ENCODE results near the gene TTLL9.

The TTLL9 gene, protein sequence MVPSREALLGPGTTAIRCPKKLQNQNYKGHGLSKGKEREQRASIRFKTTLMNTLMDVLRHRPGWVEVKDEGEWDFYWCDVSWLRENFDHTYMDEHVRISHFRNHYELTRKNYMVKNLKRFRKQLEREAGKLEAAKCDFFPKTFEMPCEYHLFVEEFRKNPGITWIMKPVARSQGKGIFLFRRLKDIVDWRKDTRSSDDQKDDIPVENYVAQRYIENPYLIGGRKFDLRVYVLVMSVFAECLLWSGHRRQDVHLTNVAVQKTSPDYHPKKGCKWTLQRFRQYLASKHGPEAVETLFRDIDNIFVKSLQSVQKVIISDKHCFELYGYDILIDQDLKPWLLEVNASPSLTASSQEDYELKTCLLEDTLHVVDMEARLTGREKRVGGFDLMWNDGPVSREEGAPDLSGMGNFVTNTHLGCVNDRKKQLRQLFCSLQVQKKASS

DNA sequence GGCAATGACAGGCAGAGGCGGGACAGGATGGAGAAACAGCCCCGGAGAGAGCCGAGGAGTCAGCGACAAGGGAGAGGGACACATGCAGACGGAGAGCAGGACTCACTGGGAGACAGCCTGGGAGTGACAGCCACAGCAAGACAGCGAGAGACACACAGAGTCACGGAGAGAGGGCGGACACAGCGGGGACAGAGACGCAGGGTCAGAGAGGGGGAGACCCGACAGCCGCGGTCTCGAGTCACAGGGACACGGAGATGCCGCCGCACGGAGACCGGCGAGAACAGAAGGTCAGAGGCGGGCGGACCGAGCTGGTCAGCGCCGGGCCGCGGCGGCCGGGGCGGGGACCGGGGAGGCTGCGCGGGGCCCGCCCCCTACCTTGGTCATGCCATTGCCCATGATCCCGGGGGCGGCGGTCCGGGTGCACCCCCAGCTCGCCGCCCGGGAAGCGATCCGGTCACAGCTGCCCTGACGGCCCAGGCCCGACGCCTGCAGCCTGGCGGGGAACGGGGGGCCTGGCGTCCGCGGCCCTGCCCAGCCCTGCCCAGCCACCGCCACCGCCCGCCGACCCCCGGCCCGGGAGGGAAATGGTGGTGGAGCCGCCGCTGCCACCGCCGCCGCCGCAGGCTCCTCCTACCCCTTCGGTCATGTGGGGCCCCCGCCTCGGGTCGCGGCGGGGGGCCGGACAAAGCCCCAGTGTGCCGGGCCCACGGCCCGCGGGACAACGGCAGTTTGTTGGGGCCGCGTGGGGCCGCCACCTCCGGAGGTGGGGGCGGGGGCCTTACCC, at the start of gene TTLL9, which contains the start of gene DUSP15:
TTLL9 (plus strand) TSS at position 693 of the 784 bp plus-strand sequence. CDS start 493 bp downstream, outside the sequence.
DUSP15 (minus strand) TSS at position 586 of the 784 bp plus-strand sequence; CDS start at position 396, 190 bp downstream.
- DNase-seq, result peak; percentile 48

DNA sequence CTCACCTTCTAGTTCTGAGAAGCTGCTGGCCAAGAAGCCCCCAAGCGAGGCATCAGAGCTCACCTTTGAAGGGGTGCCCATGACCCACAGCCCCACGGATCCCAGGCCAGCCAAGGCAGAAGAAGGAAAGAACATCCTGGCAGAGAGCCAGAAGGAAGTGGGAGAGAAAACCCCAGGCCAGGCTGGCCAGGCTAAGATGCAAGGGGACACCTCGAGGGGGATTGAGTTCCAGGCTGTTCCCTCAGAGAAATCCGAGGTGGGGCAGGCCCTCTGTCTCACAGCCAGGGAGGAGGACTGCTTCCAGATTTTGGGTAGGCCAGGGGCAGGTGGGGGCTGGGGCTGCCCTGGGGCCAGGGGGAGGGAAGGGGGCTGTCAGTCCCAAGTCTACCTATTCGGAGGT, 49.0 kb upstream of the TTLL9 start:
- DNase-seq, result no peak

DNA sequence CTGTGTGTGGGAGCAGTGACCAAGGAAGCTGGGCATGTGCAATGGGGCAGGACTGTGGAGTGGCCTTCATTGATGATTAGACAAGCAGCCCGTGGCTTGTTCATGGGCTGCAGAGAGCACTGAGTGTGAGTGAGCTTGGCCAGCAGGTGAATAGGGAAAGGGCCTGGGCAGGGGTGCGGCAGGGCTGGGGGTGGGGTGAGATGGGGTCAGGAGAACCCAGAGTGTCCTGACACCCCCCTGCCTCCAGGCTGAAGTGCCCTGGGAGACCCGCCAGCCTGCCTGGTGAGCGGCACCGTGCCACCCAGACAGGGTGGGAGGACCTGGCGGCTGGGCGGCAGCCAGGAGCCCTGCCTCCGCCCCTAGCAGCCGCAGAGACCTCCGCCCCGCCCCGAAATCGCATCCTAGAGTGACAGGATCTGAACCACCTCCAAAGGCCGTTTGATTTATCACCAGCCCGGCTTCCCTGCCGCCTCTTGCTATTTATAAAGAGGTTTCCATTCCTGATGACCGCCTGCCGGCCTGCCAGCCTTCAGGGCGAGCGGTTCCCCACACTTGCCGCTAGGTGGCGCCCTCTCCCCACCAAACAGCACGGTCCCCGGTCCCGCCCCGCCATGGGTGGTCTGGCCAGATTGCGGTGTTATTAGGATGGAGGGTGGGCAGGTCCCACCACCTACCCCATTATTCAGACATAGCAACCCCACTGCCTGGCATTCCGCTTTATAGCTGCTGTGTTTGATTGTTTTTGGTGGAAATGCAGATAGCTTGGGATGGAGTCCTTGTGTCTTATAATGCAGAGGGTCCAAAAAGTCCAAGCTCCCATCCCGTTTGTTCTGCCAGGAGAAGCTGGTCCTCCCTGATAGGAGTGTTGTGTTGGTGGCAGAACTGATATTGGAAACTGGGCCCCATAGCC, 47.8 kb upstream of the TTLL9 start:
- DNase-seq, result peak; percentile 92

DNA sequence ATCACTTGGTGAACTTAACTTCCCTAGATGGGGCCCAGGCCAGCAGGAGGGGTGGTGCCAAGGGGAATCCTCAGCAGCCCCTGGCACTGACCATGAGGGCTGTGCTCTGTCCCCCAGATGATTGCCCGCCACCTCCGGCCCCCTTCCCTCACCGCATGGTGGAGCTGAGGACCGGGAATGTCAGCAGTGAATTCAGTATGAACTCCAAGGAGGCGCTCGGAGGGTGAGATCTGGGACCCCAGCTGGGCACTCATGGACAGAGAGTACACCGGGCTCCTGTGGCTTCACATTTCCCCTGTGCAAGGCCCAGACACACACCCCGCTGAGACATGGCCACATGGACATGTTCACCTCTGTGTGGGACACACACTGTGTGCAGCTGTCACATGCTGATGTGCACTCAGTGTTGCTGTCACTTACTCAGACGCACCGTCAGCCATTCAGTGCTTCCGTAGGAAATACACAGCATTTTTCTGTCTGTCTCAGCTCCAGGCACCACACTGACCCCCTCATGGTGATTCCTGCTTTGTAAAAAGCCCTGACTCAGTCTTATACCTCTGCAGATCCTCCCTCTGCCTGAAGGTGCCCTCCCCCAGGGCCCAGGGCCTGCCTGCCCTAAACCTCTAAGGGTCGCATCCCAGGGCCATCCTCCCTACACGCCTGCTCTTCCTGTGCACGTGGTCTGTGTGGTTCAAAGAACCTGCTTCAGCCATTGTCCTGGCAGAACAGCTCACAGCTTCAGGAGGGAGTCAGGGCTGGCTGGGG, 46.9 kb upstream of the TTLL9 start:
- DNase-seq, result no peak

DNA sequence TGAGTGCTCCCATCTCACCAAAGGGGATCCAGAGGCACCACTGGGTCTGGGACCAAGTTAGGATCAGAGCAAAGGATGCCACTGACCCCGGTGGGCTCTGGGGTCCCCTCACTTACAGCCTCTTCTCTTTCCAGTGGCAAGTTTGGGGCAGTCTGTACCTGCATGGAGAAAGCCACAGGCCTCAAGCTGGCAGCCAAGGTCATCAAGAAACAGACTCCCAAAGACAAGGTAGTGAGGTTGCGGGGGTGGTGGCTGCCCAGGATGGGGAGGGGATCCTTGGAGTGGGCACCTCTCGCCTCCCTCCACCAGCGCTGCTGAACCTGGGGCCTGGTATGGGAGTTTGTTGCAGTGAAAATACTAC, 46.3 kb upstream of the TTLL9 start:
- DNase-seq, result no peak

DNA sequence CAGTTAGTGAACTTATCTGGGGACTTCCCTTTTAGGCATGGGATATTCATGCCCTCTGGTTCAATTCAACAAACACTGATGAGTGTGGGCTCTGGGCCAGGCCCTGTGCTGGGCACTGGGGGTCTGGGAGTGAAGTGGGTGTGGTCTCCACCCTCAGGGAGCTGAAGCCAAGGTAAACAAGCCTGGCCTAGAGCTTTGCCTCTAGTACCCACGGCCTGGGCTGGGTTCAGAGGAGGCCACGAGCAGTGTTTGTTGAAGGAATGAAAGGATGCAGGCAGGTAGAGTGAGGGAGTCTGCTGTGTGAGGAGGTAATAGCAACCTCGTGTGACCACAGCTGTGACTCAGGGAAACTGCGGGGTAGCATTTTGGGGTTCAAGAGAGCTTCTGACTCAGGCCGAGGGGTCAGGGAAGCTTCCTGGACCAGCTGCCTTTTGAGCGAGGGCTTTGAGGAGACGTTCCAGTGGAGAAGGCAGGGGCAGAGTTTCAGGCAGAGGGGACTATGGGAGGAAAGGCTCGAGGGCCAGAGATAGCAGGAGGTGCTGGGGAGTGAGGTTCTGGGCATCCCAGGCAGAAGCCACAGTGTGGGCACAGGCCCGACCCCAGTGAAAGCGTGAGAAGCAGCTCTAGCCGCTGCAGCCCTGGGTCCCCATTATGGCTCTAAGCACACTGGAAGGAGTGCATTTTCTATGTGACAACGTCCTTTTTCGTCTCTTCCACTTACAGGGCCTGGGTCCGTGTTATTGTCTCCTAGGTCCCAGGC, 45.7 kb upstream of the TTLL9 start:
- DNase-seq, result no peak

DNA sequence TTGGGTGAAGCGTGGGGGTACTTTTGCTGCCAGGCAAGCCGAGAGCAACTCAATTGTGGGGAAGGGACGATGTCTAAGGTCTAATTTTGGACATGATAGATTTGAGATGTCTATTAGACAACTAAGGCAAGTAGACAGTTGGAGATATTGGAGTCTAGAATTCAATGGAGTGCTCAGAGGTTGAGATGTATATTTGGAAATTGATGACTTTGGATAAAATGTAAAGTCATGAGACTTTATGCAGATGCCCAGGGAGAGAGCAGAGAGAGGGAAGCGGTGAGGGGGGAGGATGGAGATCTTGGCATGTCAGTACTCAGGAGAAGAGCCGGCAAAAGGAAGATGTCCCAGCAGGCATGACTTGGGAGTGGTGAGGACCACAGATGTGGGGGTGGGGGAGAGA, 44.4 kb upstream of the TTLL9 start:
- no peak for DNase-seq

DNA sequence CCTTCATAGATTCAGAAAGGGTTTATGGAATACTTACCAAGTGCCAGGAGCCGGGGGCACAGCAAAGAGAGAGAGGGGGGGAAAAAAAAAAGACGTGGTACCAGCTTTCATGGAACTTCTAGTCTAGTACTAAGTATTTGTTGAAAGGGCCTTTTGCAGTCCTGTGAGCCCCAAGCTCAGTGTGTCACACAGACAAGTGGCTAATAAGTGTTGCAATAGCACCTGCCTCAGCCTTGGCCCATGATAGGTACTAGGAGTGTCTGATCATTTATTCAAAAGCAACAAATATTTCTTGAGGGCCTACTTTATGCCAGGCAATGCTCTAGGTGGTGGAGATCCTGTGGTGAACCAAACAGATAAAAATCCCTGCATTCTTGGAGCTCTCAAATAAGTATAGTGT, 43.4 kb upstream of the TTLL9 start:
- no peak for DNase-seq

DNA sequence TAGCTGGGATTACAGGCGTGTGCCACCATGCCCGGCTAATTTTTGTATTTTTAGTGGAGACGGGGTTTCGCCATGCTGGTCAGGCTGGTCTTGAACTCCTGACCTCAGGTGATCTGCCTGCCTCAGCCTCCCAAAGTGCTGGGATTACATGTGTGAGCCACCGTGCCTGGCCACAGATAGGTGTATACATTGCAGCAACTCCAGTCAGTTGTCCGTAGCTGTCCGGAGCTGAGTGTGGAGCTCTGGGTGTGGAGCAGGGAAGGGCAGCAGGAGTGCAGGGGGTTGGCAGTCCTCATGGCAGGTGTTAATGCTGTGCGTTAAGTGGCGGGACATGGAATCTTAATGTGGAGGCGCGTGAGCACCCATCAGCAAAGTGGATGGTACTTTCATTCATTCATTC, 42.4 kb upstream of the TTLL9 start:
- DNase-seq, result peak; percentile 6

DNA sequence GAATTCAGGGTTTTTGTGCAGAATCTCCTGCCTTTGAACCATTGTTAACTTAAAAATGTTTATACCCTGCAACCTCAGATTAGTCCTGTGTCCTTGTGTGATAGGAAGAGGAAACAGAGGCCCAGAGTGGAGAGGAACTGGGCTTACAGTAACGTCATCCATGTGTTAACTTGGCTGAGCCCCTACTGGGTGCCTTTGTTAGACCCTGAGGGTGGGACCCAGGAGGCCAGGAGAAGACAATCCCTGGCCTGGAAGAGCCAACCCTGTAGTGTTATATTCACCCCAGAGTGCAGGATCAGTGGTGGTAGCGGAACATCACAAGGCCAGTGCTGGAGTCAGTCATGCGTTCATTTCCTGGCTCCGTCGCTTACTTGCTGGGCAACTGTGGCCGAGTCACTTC, 40.7 kb upstream of the TTLL9 start:
- no peak for DNase-seq

DNA sequence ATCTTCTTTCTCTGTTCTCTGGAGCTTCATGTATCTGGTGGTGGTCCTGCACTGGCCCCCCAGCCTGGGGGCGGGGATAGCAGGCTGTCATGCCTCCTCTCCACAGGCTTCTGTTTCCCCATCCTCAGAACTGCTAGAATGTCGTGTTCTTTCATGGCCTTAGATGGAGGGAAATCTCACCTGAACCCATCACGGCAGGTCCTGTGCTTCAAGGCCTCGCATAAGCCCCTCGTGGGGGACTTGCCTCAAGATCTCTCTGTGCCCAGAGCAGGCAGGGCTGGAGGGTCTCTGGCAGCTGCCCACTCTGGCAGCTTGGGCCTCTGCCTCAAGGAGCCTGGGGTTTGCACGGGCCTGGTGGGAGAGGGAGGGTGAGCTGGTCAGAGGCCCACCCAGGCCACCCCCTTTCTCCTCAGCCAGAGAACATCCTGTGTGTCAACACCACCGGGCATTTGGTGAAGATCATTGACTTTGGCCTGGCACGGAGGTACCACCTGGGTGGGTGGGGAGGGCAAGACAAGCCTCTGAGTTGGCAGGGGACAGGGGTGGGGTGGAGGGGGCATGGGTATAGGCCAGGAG, 39.9 kb upstream of the TTLL9 start:
- no peak for DNase-seq

DNA sequence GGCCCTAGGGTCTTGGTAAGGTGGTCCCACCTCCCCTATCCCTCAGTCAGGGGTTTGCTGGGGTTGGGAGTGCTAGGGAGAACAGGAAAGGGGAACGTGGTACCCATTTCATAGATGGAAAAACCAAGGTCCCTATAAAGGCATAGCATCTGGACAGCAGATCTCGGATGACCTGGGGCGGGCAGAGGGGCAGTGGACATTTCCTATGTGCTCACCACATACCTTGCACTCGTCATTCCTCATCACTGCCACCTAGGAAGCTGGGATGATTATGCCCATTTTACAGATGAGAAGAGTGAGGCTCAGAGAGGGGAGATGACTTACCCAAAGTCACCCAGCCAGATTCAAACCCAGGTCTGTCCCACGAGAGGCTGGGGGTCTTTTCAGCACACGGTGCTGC, 39.2 kb upstream of the TTLL9 start:
- DNase-seq, result no peak

DNA sequence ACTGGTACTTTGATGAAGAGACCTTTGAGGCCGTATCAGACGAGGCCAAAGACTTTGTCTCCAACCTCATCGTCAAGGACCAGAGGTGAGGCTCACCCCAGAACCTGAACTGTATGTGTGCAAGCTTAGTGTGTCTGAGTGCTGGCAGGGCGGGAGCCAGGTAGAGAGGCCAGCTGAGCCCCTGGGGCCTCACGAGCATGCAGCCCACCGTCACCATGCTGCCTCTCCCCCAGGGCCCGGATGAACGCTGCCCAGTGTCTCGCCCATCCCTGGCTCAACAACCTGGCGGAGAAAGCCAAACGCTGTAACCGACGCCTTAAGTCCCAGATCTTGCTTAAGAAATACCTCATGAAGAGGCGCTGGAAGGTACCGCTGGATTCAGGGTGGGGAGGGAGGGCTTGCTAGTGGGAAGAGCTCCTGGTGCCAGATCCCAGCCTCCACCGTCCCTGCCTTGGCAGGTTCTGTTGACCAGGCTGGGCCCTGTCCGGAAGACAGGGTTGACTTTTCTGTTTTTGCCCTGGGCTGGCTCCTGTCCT, 38.6 kb upstream of the TTLL9 start:
- DNase-seq, result no peak

DNA sequence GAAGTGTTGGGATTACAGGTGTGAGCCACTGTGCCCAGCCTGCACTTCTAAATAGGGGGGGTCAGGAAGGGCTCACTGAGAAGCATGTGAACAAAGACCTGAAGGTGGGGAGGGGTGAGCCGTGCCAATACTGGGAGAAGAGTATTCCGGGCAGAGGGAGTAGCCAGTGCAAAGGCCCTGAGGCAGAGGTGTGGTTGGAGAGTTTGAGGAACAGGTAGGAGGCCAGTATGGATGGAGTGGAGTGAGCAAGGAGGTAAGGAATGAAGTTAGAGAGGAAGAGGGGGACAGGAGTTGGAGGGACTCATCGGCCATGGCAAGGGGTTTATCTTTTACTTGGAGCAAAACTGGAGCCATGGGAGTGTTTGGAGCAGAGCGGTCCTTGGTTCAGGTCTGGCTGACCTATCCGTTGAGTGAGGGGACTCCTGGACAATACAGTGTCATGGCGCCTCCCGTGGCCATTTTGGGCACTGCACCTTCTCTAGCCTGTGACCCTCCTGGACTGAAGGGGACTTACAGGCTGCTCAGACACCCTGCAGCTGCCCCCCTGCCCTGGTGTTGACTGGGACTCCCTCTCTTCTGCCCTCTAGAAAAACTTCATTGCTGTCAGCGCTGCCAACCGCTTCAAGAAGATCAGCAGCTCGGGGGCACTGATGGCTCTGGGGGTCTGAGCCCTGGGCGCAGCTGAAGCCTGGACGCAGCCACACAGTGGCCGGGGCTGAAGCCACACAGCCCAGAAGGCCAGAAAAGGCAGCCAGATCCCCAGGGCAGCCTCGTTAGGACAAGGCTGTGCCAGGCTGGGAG, 37.1 kb upstream of the TTLL9 start:
- peak; percentile 77 for DNase-seq

DNA sequence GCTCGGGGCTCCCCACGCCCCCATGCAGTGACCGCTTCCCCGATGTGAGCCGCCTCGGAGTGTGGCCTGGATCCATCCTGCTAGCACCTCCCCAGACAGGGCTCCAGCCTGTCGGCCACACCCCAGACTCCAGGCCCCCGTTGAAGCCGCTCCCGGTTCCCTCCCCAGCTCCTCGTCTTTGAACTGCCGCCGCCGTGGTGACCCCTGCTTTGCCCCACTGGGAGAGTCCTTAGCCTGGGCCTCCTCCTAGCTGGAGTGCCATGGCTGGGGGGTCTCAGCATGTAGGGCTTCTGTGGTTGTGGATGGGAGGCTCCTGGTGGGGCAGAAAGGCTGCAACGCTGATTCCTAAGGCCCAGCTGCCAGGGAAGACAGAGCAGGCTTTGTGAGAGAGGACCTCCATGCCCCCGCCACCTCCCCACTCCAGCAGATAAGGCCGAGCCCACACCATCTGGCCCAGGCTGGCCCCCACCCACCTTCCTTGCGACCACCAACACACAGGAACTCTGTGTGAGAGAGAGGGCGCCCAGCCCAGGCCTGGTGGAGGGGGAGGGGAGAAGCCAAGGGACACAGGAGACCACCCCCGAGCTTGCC, 36.4 kb upstream of the TTLL9 start:
- DNase-seq, result no peak

DNA sequence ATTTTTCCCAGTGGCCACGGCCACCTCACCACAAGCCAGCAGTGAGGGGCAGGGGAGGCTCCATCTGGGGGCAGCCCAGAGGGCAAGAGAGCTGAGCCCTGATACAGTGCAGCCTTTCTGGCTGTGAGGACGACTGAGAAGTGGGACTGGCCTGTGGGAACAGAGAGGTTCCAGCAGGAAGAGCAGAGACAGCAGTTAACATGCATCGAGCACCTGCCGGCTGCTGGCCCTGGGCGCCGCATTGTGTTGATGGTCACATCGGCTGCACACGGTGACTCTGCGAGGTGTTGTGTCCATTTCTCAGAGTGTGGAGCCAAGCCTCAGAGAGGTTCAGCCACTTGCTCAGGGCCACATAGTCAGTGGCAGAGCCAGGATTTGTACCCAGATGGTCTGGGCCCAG, 34.9 kb upstream of the TTLL9 start:
- no peak for DNase-seq

DNA sequence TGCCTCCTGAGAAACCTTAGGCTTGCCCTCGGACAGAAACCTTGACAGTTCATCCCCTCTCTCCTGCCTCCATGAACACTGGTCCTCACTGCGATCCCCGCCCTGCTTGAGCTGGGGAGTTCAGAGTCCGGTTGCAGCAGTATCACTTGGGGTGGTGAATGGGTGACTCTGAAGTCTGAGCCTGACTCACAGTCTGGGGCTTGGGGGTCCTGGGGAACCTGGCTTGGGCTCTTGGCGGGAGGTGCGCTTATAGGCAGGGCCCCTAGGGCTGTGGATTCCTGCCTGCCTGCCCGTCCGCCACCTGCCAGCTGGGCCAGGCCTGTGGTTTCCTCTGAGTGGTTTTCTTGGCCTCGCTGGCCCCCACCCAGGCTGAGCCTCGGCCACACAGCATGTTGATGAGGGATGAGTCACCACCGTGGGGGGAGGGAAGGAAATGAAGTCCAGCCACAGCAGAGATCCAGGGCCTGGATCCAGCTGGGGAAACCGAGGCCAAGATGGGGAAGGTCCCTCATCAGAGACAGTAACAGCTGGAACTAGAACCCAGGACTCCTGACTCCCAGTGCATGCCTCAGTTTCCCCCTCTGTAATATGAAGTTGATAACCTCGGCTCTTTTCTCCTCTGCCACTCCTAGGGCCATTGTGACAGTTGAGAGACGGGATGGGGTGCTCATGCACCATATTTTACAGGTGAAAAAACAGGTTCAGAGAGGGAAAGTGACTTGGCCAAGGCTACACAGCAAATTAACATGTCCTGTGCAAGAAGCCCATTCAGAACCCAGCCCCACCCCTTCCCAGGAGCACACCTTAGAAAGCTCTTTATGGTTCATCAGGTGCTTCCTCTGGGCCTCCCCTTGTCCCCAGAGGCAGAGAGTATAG, 34.2 kb upstream of the TTLL9 start:
- DNase-seq, result peak; percentile 90

DNA sequence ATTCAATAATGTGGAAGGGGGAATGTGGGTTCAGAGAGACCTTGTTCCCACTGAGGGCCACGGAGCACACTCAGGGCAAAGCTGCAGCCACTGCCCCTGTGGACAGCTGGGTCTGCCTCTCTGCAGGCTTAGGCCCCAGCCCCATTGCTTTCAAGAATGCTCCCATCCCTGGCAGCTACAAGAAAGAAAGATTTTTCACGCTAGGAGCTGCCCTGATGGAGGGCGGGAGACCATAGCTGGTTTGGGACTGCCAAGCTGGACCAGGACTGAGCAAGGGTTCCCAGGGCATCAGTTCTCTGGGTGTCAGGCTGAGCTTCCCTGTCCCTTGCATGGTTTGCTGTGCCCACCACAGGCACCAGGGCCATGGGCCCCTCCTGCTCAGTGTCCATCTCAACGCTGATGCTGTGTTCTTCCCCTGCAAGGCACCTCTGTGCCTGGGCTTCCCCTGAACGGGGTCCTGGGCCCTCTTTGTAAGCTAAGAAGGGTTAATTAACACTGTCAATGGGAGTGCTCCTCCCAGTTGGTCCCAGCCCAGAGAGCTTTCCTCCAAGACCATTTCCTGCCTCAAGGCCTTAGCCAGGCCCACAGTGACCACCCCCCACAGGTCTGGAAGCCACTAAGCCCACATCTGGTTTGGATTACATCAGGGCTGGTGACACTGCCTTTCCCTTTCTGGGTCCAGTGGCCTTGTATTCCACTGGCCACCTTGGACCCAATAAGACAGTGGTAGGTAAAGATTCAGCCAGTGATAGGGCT, 33.4 kb upstream of the TTLL9 start:
- peak; percentile 69 for DNase-seq
